Renal cortical epithelial cell (primary cell): Measurements from ENCODE around the gene EIF4G2. TPM values are rescaled to one million over a fixed set of nuclear protein-coding genes. Genes with fewer than 3 reads are reported as not detected.
"Not testable (repeated sequence)": the region's sequence is repeated elsewhere in the genome, so short reads cannot be mapped to it uniquely, and the experiment has no call there.

Experiments
- DNase-seq: peaks from one replicate; pipeline ENCODE4 v3.0.0-alpha.2; 2011; ENCODE audit warnings: low read depth
- total RNA-seq: library from RNA; depleted of rRNA; stranded (reverse); fragments of >200 nt; gene quantifications from 2 replicates; pipeline ENCODE4 v1.2.3, GENCODE V29; 2014

Gene EIF4G2
- 664 and 870 TPM in 2 replicates for total RNA-seq

GRCh38 chr11:10808553-10809372 lies at the start of gene EIF4G2:
EIF4G2 (minus strand) TSS chr11:10808926.
- DNase-seq: peak; percentile 94

GRCh38 chr11:10857709-10858438 lies 49.1 kb upstream of the EIF4G2 start, which contains the start of gene ZBED5:
ZBED5 (minus strand) TSS chr11:10858053; CDS start chr11:10854945, 3,108 bp downstream.
- DNase-seq: peak; percentile 90

GRCh38 chr11:10857459-10857708 lies 48.7 kb upstream of the EIF4G2 start:
- no peak for DNase-seq

- DNase-seq: peak; percentile 44
Observed at GRCh38 chr11:10856689-10857458, 48.1 kb upstream of the EIF4G2 start.

- DNase-seq: no peak
Observed at GRCh38 chr11:10855295-10855694, 46.6 kb upstream of the EIF4G2 start.

- peak; percentile 68 for DNase-seq
Observed at GRCh38 chr11:10847960-10848860, 39.5 kb upstream of the EIF4G2 start.

GRCh38 chr11:10846660-10847059 lies 37.9 kb upstream of the EIF4G2 start:
- DNase-seq: no peak

- DNase-seq: no peak
Observed at GRCh38 chr11:10845589-10845988, 36.9 kb upstream of the EIF4G2 start.

GRCh38 chr11:10844796-10845195 lies 36.1 kb upstream of the EIF4G2 start:
- DNase-seq: no peak

- DNase-seq: no peak
Observed at GRCh38 chr11:10844356-10844755, 35.6 kb upstream of the EIF4G2 start.

- no peak for DNase-seq
Observed at GRCh38 chr11:10838881-10839280, 30.2 kb upstream of the EIF4G2 start.

GRCh38 chr11:10838083-10838482 lies 29.4 kb upstream of the EIF4G2 start:
- DNase-seq: no peak

GRCh38 chr11:10836884-10837283 lies 28.2 kb upstream of the EIF4G2 start:
- DNase-seq: not testable (repeated sequence)

GRCh38 chr11:10829139-10829538 lies 20.4 kb upstream of the EIF4G2 start:
- DNase-seq: no peak

GRCh38 chr11:10828402-10828801 lies 19.7 kb upstream of the EIF4G2 start:
- no peak for DNase-seq

GRCh38 chr11:10824888-10825287 lies 16.2 kb upstream of the EIF4G2 start:
- DNase-seq: no peak

GRCh38 chr11:10823152-10823579 lies 14.4 kb upstream of the EIF4G2 start:
- DNase-seq: peak; percentile 31

GRCh38 chr11:10822491-10822890 lies 13.8 kb upstream of the EIF4G2 start:
- not testable (repeated sequence) for DNase-seq

- no peak for DNase-seq
Observed at GRCh38 chr11:10818594-10818993, 9.9 kb upstream of the EIF4G2 start.

- DNase-seq: no peak
Observed at GRCh38 chr11:10813945-10814344, 5.2 kb upstream of the EIF4G2 start.
